ENCODE results near the gene NEK7. TPM values are rescaled to one million over a fixed set of nuclear protein-coding genes. Genes with fewer than 3 reads are reported as not detected.
"Not testable (repeated sequence)": the region's sequence is repeated elsewhere in the genome, so short reads cannot be mapped to it uniquely, and the experiment has no call there.

NEK7 gene
- total and polyA plus RNA-seq, 4 donors, result 60.1 to 164 (median 106) TPM

DNA sequence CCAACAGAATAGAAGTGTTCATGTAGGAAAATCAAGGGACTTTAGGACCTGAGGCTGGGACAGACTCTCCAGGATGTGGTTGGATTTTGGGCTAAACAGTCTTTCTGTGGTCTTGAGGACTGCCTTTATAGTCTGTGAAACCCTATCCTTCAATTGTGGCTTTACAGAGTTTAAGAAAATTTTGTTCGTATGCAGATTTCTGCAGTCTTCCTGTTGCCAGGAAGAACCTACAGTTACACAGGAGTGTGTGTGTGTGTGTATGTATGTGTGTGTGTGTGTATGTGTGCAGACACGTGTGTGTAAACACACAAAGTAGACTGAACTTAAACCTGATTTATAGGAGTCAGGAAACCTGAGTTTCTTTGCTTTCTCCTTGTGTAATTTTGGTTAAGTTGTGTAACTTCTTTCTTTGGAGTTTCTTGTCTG, 22.8 kb downstream of the NEK7 start:
- Histone ChIP-seq H3K27ac (ENCODE audit: low read depth in 1 of 2, low read length in 2 of 2) (no peak overlapping the region), H3K4me1 (ENCODE audit: control insufficient read depth in 1 of 2, insufficient read depth in 2 of 2, low read length in 2 of 2) (peaks cover 6 to 12% of the 10 kb centered on the region in 2 donors), H3K27me3 (ENCODE audit: control insufficient read depth in 1 of 2, insufficient read depth in 2 of 2, low read length in 1 of 2) (no peaks in the 10 kb centered on the region), H3K4me3 (ENCODE audit: low read length in 2 of 2) (no peak overlapping the region), H3K36me3 (ENCODE audit: control insufficient read depth in 1 of 2, insufficient read depth in 2 of 2, low read length in 1 of 2) (no peaks in the 10 kb centered on the region), H3K9me3 (ENCODE audit: control insufficient read depth, low read length) (no peaks in the 10 kb centered on the region)
- intact Hi-C loops (cut with DNase I), result no loop called here
- DNase-seq, result no peak
- 13 to 23% methylated on average over 2 of the region's 2 CpGs for WGBS, 2 donors
- no peak for ATAC-seq (ENCODE audit: low FRiP score)

DNA sequence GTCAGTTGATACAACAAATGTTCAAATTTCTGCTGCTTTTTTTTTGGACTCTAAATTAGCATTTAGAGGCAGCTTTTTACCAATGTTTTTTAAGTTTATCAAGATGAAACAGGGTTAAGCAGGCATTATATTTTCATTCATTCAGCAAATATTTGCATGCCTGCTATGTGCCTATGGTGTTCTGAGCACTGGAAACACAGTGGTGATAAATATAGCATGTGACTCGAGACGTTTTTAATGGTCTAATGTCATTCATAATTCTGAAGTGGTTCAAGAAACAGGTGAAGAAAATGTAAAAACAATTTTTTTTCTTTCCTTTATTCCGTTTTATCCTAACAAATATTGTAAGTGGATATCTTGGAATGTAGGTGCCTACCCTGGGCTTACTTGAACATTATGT, 26.8 kb downstream of the NEK7 start:
- intact Hi-C loops (cut with DNase I), result no loop called here
- Histone ChIP-seq H3K36me3 (ENCODE audit: control insufficient read depth in 1 of 2, insufficient read depth in 2 of 2, low read length in 1 of 2) (no peaks in the 10 kb centered on the region), H3K4me1 (ENCODE audit: control insufficient read depth in 1 of 2, insufficient read depth in 2 of 2, low read length in 2 of 2) (peaks cover 3 to 6% of the 10 kb centered on the region in 2 donors), H3K27ac (ENCODE audit: low read depth in 1 of 2, low read length in 2 of 2) (no peak overlapping the region), H3K4me3 (ENCODE audit: low read length in 2 of 2) (no peak overlapping the region), H3K9me3 (ENCODE audit: control insufficient read depth, low read length) (no peaks in the 10 kb centered on the region), H3K27me3 (ENCODE audit: control insufficient read depth in 1 of 2, insufficient read depth in 2 of 2, low read length in 1 of 2) (no peaks in the 10 kb centered on the region)
- 18 to 28% methylated on average over 3 of the region's 3 CpGs for WGBS, 2 donors
- ATAC-seq (ENCODE audit: low FRiP score) (no peak), DNase-seq (no peak)

DNA sequence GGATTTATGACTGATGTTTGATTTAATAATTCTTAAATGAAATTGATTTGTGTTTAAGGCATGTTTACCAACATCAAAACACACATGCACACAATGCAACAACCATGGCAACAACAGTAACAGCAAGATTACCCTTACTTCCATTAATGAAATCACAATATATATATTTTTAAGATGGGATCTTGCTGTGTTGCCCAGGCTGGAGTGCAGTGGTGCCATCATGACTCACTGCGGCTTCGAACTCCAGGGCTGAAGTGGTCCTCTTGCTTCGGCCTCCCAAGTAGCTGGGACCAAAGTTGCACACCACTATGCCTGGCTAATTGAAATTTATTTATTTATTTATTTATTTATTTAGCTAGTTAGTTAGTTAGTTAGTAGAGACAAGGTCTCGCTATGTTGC, 27.7 kb downstream of the NEK7 start:
- ATAC-seq (ENCODE audit: low FRiP score) (no peak), DNase-seq (no peak)
- Histone ChIP-seq H3K27me3 (ENCODE audit: control insufficient read depth in 1 of 2, insufficient read depth in 2 of 2, low read length in 1 of 2) (no peaks in the 10 kb centered on the region), H3K36me3 (ENCODE audit: control insufficient read depth in 1 of 2, insufficient read depth in 2 of 2, low read length in 1 of 2) (no peaks in the 10 kb centered on the region), H3K4me1 (ENCODE audit: control insufficient read depth in 1 of 2, insufficient read depth in 2 of 2, low read length in 2 of 2) (peaks cover 1 to 6% of the 10 kb centered on the region in 2 donors), H3K9me3 (ENCODE audit: control insufficient read depth, low read length) (no peaks in the 10 kb centered on the region), H3K4me3 (ENCODE audit: low read length in 2 of 2) (no peak overlapping the region), H3K27ac (ENCODE audit: low read depth in 1 of 2, low read length in 2 of 2) (no peak overlapping the region)
- 93 to 97% methylated on average over 4 of the region's 4 CpGs for WGBS, 2 donors
- intact Hi-C loops (cut with DNase I), result no loop called here

DNA sequence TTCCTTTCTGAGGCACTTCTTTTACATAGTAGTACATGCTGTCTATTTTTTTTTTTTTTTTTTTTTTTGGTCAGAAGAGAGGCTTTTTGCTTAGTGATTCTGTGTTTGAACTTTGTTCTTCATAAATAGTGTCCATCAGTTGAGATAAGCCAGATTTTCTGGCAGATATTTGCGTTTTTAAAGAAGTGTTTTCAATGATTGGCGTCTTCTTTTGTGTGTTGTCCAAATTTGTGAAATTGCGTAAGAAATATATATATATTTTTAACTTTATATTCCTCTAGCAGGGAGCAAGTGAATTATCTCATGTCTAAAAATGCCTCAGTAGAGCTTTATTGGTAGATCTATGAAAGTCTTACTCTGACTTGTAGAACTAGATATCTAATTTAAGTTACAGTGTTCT, 28.3 kb downstream of the NEK7 start:
- no peak for ATAC-seq (ENCODE audit: low FRiP score)
- no peak overlapping the region for H3K4me3 ChIP-seq (ENCODE audit: low read length in 2 of 2)
- H3K4me1 ChIP-seq (ENCODE audit: control insufficient read depth in 1 of 2, insufficient read depth in 2 of 2, low read length in 2 of 2), result peaks cover 0 to 6% of the 10 kb centered on the region in 2 donors
- no peak overlapping the region for H3K27ac ChIP-seq (ENCODE audit: low read depth in 1 of 2, low read length in 2 of 2)
- H3K27me3 ChIP-seq (ENCODE audit: control insufficient read depth in 1 of 2, insufficient read depth in 2 of 2, low read length in 1 of 2), result no peaks in the 10 kb centered on the region
- WGBS, 2 donors, result 60 to 68% methylated on average over 3 of the region's 3 CpGs
- no peaks in the 10 kb centered on the region for H3K9me3 ChIP-seq (ENCODE audit: control insufficient read depth, low read length)
- no peak for DNase-seq
- intact Hi-C loops (cut with DNase I), result no loop called here
- no peaks in the 10 kb centered on the region for H3K36me3 ChIP-seq (ENCODE audit: control insufficient read depth in 1 of 2, insufficient read depth in 2 of 2, low read length in 1 of 2)

DNA sequence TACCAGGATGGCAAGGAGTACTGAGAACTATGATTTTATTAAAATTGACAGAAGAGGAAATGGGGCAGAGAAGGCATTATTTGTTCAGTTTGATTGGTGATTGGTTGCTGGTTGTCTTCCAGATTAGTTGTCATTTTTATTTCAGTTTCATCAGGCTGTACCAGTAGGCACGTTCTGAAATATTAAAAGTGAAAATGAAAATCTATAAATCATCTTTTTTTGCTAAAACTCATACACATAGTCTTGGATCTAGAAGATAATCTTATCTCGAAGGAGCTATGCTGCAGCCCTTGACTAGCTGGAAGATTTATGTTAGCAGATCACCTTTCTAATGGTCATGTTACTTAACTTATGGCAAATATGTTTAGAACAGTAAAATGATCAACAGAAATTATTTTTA, 29.0 kb downstream of the NEK7 start:
- peaks cover 0 to 6% of the 10 kb centered on the region in 2 donors for H3K4me1 ChIP-seq (ENCODE audit: control insufficient read depth in 1 of 2, insufficient read depth in 2 of 2, low read length in 2 of 2)
- H3K9me3 ChIP-seq (ENCODE audit: control insufficient read depth, low read length), result no peaks in the 10 kb centered on the region
- DNase-seq (no peak), ATAC-seq (ENCODE audit: low FRiP score) (no peak)
- no peaks in the 10 kb centered on the region for H3K27me3 ChIP-seq (ENCODE audit: control insufficient read depth in 1 of 2, insufficient read depth in 2 of 2, low read length in 1 of 2)
- no peak overlapping the region for H3K4me3 ChIP-seq (ENCODE audit: low read length in 2 of 2)
- no peaks in the 10 kb centered on the region for H3K36me3 ChIP-seq (ENCODE audit: control insufficient read depth in 1 of 2, insufficient read depth in 2 of 2, low read length in 1 of 2)
- intact Hi-C loops (cut with DNase I), result no loop called here
- 41 to 53% methylated on average over 2 of the region's 2 CpGs for WGBS, 2 donors
- H3K27ac ChIP-seq (ENCODE audit: low read depth in 1 of 2, low read length in 2 of 2), result no peak overlapping the region

DNA sequence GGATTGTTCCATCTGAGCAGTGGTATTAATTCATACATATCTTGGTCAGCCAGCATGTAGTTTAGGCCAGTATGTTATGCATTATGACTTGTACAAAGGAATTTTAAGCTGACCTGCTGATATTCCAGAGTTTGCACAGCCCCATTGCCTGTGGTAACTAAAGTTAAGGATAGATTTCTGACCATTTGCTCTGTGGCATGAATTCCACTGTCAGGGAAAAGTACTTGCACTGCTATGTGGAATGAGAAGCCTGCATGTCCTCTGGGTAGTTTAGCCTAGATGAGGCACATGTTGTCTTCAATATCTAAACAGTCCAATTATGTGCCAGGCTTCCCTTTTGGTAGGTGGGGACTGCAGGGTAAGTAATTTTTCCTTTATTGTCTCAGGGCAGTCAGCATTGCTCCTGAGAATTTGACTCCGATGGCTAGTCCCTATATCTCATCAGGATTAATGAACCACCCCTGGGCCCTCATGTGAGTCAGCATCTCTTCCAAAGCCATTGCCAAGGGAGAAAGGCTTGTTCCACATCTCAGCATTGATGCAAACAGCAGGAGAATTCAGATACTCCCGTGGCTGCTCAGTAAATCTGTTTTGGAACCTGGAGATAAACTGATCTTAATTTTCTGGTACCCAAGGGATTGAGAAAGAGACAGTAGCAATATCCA, 30.2 kb downstream of the NEK7 start:
- H3K27me3 ChIP-seq (ENCODE audit: control insufficient read depth in 1 of 2, insufficient read depth in 2 of 2, low read length in 1 of 2), result no peaks in the 10 kb centered on the region
- DNase-seq (no peak), ATAC-seq (ENCODE audit: low FRiP score) (no peak)
- intact Hi-C loops (cut with DNase I), result no loop called here
- H3K4me3 ChIP-seq (ENCODE audit: low read length in 2 of 2), result no peak overlapping the region
- H3K27ac ChIP-seq (ENCODE audit: low read depth in 1 of 2, low read length in 2 of 2), result no peak overlapping the region
- no peaks in the 10 kb centered on the region for H3K36me3 ChIP-seq (ENCODE audit: control insufficient read depth in 1 of 2, insufficient read depth in 2 of 2, low read length in 1 of 2)
- H3K9me3 ChIP-seq (ENCODE audit: control insufficient read depth, low read length), result no peaks in the 10 kb centered on the region
- peaks cover 0 to 6% of the 10 kb centered on the region in 2 donors for H3K4me1 ChIP-seq (ENCODE audit: control insufficient read depth in 1 of 2, insufficient read depth in 2 of 2, low read length in 2 of 2)
- 91 to 95% methylated on average over 2 of the region's 2 CpGs for WGBS, 2 donors

DNA sequence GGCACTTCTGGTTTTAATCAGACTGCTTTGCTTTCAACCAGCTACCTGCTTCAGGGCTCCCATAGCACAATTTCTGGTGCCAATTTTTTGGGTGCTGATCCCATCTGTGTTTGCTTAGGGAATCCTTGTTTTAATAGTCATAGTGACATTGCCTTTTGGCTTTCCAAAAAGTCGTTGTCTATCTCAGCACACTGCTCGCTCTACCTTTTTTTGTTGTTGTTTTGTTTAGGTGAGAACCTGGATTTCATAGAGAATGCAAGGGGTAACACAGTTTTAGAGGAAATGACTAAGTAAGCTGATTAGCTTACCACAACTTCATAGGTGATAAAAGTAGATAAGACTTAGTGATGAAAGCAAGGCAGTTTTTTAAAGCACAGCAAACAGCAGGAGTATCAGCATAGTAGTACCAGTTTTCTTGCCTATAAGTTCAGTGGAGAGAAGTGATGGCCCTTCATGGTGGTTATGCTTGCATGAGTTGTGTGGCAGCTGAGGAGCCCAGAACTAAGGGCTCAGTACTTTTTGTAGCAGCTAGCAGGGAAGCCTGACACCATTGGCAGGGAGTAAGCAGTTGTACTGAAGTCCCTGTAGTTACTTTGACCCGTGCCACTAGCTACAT, 31.3 kb downstream of the NEK7 start:
- H3K36me3 ChIP-seq (ENCODE audit: control insufficient read depth in 1 of 2, insufficient read depth in 2 of 2, low read length in 1 of 2), result no peaks in the 10 kb centered on the region
- H3K4me3 ChIP-seq (ENCODE audit: low read length in 2 of 2), result no peak overlapping the region
- no peaks in the 10 kb centered on the region for H3K27me3 ChIP-seq (ENCODE audit: control insufficient read depth in 1 of 2, insufficient read depth in 2 of 2, low read length in 1 of 2)
- 84 to 88% methylated on average over 3 of the region's 3 CpGs for WGBS, 2 donors
- H3K9me3 ChIP-seq (ENCODE audit: control insufficient read depth, low read length), result no peaks in the 10 kb centered on the region
- intact Hi-C loops (cut with DNase I), result no loop called here
- peaks cover 0 to 4% of the 10 kb centered on the region in 2 donors for H3K4me1 ChIP-seq (ENCODE audit: control insufficient read depth in 1 of 2, insufficient read depth in 2 of 2, low read length in 2 of 2)
- DNase-seq (no peak), ATAC-seq (ENCODE audit: low FRiP score) (no peak)
- H3K27ac ChIP-seq (ENCODE audit: low read depth in 1 of 2, low read length in 2 of 2), result no peak overlapping the region

DNA sequence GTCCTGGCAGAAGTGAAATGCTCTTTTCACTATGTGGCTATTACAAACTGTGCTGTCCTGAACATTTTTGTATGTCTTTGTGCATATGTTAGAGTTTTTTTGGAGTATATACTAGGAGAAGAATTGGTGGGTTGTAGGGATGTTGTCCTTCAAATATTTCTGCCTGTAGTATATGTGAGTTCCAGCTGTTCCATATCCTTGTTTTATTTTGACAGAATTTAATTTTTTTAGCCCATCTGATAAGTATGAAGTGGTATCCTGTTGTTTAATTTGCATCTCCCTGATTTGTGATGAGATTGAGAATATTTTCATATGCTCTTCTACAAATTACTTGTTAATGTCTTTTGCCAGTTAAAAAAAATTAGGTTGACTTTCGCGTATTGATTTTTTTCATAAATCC, 34.3 kb downstream of the NEK7 start:
- WGBS, 2 donors, result 95 to 96% methylated on average over 2 of the region's 2 CpGs
- no peak for ATAC-seq (ENCODE audit: low FRiP score)
- Histone ChIP-seq H3K4me1 (ENCODE audit: control insufficient read depth in 1 of 2, insufficient read depth in 2 of 2, low read length in 2 of 2) (peaks cover 2 to 3% of the 10 kb centered on the region in 2 donors), H3K27ac (ENCODE audit: low read depth in 1 of 2, low read length in 2 of 2) (no peak overlapping the region), H3K9me3 (ENCODE audit: control insufficient read depth, low read length) (no peaks in the 10 kb centered on the region), H3K27me3 (ENCODE audit: control insufficient read depth in 1 of 2, insufficient read depth in 2 of 2, low read length in 1 of 2) (no peaks in the 10 kb centered on the region), H3K36me3 (ENCODE audit: control insufficient read depth in 1 of 2, insufficient read depth in 2 of 2, low read length in 1 of 2) (no peaks in the 10 kb centered on the region), H3K4me3 (ENCODE audit: low read length in 2 of 2) (no peak overlapping the region)
- DNase-seq, result no peak
- intact Hi-C loops (cut with DNase I), result no loop called here

DNA sequence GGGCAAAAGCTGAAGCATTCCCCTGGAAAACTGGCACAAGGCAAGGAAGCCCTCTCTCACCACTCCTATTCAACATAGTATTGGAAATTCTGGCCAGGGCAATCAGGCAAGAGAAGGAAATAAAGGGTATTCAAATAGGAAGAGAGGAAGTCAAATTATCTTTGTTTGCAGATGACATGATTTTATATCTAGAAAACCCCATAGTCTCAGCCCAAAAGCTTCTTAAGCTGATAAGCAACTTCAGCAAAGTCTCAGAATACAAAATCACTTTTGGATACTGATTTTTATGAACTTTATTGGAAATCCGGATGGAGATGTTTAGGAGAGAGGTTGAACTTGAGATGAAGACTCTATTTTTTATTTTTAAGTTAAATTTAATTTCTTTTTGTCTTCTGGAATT, 37.1 kb downstream of the NEK7 start:
- H3K9me3 ChIP-seq (ENCODE audit: control insufficient read depth, low read length); H3K36me3 ChIP-seq (ENCODE audit: control insufficient read depth in 1 of 2, insufficient read depth in 2 of 2, low read length in 1 of 2); H3K27ac ChIP-seq (ENCODE audit: low read depth in 1 of 2, low read length in 2 of 2); H3K4me1 ChIP-seq (ENCODE audit: control insufficient read depth in 1 of 2, insufficient read depth in 2 of 2, low read length in 2 of 2); intact Hi-C loops (cut with DNase I); H3K27me3 ChIP-seq (ENCODE audit: control insufficient read depth in 1 of 2, insufficient read depth in 2 of 2, low read length in 1 of 2); ATAC-seq (ENCODE audit: low FRiP score); DNase-seq; H3K4me3 ChIP-seq (ENCODE audit: low read length in 2 of 2): not testable (repeated sequence)
- 92 to 97% methylated on average over 1 of the region's 1 CpG for WGBS, 2 donors

Data from aorta (tissue), 5 donors.